ENCODE data around the gene FEZ2. TPM values are rescaled to one million over a fixed set of nuclear protein-coding genes. Genes with fewer than 3 reads are reported as not detected.

The FEZ2 gene
- total RNA-seq, 1 experiment from 2014 or later: 22.2 TPM

DNA sequence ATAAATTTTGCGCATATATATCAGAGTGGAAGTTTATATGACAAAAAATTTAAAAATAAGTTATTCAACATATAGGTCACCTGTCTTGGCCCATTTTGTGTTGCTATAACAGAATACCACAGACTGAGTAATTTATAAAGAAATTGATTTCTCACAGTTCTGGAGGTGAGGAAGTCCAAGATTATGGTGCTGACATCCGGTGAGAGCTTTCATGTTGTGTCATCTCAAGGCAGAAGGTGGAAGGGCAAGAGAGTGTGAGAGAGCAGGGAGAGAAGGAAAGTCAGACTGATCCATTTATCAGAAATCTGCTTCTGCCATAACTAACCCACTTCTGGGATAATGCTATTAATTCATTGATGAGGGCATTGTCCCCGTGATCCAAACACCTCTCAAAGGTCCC is 9.0 kb upstream of the FEZ2 start (continued):
- TF ChIP-seq, protein P1, sequence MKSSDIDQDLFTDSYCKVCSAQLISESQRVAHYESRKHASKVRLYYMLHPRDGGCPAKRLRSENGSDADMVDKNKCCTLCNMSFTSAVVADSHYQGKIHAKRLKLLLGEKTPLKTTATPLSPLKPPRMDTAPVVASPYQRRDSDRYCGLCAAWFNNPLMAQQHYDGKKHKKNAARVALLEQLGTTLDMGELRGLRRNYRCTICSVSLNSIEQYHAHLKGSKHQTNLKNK (CRISPR knock-in tag; IDR thresholded peaks at IDR 0.05): no peak
- TF ChIP-seq, protein P2, sequence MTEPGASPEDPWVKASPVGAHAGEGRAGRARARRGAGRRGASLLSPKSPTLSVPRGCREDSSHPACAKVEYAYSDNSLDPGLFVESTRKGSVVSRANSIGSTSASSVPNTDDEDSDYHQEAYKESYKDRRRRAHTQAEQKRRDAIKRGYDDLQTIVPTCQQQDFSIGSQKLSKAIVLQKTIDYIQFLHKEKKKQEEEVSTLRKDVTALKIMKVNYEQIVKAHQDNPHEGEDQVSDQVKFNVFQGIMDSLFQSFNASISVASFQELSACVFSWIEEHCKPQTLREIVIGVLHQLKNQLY (CRISPR knock-in tag; IDR thresholded peaks at IDR 0.05): no peak
- no peak for TF ChIP-seq NFYB (CRISPR knock-in tag; conservative IDR thresholded peaks at IDR 0.05; ENCODE audit: low read depth)
- TF ChIP-seq, protein P3, sequence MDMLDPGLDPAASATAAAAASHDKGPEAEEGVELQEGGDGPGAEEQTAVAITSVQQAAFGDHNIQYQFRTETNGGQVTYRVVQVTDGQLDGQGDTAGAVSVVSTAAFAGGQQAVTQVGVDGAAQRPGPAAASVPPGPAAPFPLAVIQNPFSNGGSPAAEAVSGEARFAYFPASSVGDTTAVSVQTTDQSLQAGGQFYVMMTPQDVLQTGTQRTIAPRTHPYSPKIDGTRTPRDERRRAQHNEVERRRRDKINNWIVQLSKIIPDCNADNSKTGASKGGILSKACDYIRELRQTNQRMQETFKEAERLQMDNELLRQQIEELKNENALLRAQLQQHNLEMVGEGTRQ (CRISPR knock-in tag; IDR thresholded peaks at IDR 0.05): no peak
- TF ChIP-seq CREM (CRISPR knock-in tag; IDR thresholded peaks at IDR 0.05): no peak
- TF ChIP-seq, protein P4, sequence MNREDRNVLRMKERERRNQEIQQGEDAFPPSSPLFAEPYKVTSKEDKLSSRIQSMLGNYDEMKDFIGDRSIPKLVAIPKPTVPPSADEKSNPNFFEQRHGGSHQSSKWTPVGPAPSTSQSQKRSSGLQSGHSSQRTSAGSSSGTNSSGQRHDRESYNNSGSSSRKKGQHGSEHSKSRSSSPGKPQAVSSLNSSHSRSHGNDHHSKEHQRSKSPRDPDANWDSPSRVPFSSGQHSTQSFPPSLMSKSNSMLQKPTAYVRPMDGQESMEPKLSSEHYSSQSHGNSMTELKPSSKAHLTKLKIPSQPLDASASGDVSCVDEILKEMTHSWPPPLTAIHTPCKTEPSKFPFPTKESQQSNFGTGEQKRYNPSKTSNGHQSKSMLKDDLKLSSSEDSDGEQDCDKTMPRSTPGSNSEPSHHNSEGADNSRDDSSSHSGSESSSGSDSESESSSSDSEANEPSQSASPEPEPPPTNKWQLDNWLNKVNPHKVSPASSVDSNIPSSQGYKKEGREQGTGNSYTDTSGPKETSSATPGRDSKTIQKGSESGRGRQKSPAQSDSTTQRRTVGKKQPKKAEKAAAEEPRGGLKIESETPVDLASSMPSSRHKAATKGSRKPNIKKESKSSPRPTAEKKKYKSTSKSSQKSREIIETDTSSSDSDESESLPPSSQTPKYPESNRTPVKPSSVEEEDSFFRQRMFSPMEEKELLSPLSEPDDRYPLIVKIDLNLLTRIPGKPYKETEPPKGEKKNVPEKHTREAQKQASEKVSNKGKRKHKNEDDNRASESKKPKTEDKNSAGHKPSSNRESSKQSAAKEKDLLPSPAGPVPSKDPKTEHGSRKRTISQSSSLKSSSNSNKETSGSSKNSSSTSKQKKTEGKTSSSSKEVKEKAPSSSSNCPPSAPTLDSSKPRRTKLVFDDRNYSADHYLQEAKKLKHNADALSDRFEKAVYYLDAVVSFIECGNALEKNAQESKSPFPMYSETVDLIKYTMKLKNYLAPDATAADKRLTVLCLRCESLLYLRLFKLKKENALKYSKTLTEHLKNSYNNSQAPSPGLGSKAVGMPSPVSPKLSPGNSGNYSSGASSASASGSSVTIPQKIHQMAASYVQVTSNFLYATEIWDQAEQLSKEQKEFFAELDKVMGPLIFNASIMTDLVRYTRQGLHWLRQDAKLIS (CRISPR knock-in tag; IDR thresholded peaks at IDR 0.05; ENCODE audit: borderline replicate concordance): no peak
- TF ChIP-seq TCF7 (CRISPR knock-in tag; IDR thresholded peaks at IDR 0.05; ENCODE audit: low read depth): no peak
- TF ChIP-seq NFATC4 (CRISPR knock-in tag; IDR thresholded peaks at IDR 0.05): no peak
- TF ChIP-seq, protein P5, sequence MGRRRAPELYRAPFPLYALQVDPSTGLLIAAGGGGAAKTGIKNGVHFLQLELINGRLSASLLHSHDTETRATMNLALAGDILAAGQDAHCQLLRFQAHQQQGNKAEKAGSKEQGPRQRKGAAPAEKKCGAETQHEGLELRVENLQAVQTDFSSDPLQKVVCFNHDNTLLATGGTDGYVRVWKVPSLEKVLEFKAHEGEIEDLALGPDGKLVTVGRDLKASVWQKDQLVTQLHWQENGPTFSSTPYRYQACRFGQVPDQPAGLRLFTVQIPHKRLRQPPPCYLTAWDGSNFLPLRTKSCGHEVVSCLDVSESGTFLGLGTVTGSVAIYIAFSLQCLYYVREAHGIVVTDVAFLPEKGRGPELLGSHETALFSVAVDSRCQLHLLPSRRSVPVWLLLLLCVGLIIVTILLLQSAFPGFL (CRISPR knock-in tag; IDR thresholded peaks at IDR 0.05; ENCODE audit: borderline replicate concordance): no peak

DNA sequence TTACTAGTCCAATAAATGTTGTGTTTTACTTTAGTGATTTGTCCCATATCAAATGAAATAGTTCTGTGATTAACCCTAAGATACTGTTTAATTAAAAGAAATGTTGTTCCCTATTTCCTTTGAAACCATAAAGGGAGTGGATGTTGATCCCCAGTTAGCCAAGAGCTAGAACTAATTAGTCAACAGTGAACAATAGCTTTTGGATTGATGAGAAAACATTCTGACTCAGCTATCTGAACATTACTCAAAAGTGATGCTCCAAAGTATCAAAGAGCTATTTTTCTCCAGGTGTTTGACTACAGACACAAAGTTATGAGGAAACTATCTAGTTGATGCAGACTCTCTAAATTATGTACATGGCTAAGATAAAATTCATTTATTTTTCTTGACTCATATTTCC is 7.3 kb upstream of the FEZ2 start:
- ChIA-PET CTCF (no interaction called here), POLR2A (interaction anchor here (0.6 kb wide), 1 partner anchor 35 kb away, joined by 6 read pairs; no protein-coding TSS in a partner anchor)
- Mint-ChIP-seq H3K36me3 (no peaks in the 10 kb centered on the region), H3K27me3 (ENCODE audit: low read depth) (no peaks in the 10 kb centered on the region), H3K4me3 (no peak overlapping the region), H3K27ac (no peak overlapping the region), H3K4me1 (no peaks in the 10 kb centered on the region), H3K9me3 (no peaks in the 10 kb centered on the region)
- no peak for ATAC-seq
- DNase-seq (ENCODE audit: low spot score): no peak
- TF ChIP-seq NR2C2 (CRISPR knock-in tag; IDR thresholded peaks at IDR 0.05) (no peak), ZNF423 (CRISPR knock-in tag; IDR thresholded peaks at IDR 0.05) (no peak), TEAD1 (CRISPR knock-in tag; IDR thresholded peaks at IDR 0.05) (no peak), NR1H2 (CRISPR knock-in tag; IDR thresholded peaks at IDR 0.05) (no peak), OVOL2 (CRISPR knock-in tag; IDR thresholded peaks at IDR 0.05; ENCODE audit: borderline replicate concordance) (no peak), CREB1 (CRISPR knock-in tag; IDR thresholded peaks at IDR 0.05) (no peak), FOXJ3 (CRISPR knock-in tag; IDR thresholded peaks at IDR 0.05; ENCODE audit: borderline replicate concordance) (no peak), IRF2 (CRISPR knock-in tag; IDR thresholded peaks at IDR 0.05; ENCODE audit: borderline replicate concordance, low read depth) (no peak), PRRX2 (CRISPR knock-in tag; IDR thresholded peaks at IDR 0.05) (no peak), EMX1 (CRISPR knock-in tag; IDR thresholded peaks at IDR 0.05) (no peak), ZNF138 (CRISPR knock-in tag; conservative IDR thresholded peaks at IDR 0.05) (no peak), ZNF317 (CRISPR knock-in tag; IDR thresholded peaks at IDR 0.05; ENCODE audit: borderline replicate concordance, low read depth) (no peak)
- TF ChIP-seq, protein P1 (CRISPR knock-in tag; IDR thresholded peaks at IDR 0.05): no peak
- TF ChIP-seq, protein P2 (CRISPR knock-in tag; IDR thresholded peaks at IDR 0.05): no peak
- TF ChIP-seq, protein P6, sequence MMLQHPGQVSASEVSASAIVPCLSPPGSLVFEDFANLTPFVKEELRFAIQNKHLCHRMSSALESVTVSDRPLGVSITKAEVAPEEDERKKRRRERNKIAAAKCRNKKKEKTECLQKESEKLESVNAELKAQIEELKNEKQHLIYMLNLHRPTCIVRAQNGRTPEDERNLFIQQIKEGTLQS (CRISPR knock-in tag; conservative IDR thresholded peaks at IDR 0.05): no peak
- TF ChIP-seq, protein P7, sequence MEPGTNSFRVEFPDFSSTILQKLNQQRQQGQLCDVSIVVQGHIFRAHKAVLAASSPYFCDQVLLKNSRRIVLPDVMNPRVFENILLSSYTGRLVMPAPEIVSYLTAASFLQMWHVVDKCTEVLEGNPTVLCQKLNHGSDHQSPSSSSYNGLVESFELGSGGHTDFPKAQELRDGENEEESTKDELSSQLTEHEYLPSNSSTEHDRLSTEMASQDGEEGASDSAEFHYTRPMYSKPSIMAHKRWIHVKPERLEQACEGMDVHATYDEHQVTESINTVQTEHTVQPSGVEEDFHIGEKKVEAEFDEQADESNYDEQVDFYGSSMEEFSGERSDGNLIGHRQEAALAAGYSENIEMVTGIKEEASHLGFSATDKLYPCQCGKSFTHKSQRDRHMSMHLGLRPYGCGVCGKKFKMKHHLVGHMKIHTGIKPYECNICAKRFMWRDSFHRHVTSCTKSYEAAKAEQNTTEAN (CRISPR knock-in tag; IDR thresholded peaks at IDR 0.05): no peak

All from WTC11 (cell line).